ENCODE results near the gene GRID1. TPM values are rescaled to one million over a fixed set of nuclear protein-coding genes. Genes with fewer than 3 reads are reported as not detected.

GRID1 gene
- total and polyA plus RNA-seq, 10 of the 15 experiments (the other 5 are each of a cell fraction or from before 2014, with no cell fraction given): 0.04 to 0.62 (median 0.08) TPM; not detected in 5

DNA sequence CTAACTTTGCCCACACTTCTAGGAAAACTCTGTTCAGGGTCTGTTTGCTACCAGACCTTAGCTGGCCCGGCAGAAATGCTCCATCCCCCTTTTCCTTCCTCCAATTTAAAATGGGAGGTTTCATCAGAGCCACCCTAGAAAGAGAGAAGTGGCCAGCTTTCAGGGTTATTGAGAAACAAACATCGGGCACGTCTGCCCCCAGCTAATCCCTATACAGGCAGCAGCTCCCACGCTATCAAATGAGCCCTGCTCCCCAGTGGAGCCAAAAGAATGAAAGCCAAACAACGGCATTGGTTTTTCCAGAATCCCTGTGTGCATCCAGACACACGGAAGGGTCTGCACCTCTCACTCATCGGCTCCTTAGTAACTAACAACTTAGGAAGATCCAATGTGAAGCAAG is 132.5 kb downstream of the GRID1 start (continued):
- TF ChIP-seq SPI1 (IDR thresholded peaks at IDR 0.05; ENCODE audit: borderline replicate concordance, insufficient read depth, low read depth, low read length): no peak
- no peak for TF ChIP-seq ZNF384 (IDR thresholded peaks at IDR 0.05; ENCODE audit: borderline replicate concordance, low read depth, low read length)

- Histone ChIP-seq H3K79me2 (ENCODE audit: control insufficient read depth, insufficient read depth, low read length) (no peaks in the 10 kb centered on the region), H3K4me2 (ENCODE audit: control insufficient read depth, insufficient read depth) (no peak overlapping the region), H3K36me3 (ENCODE audit: control insufficient read depth in 2 of 2, insufficient read depth in 2 of 2, low read length in 1 of 2) (no peaks in the 10 kb centered on the region), H3K27ac (ENCODE audit: control insufficient read depth, insufficient read depth) (no peak overlapping the region), H4K20me1 (ENCODE audit: control insufficient read depth, insufficient read depth) (no peaks in the 10 kb centered on the region), H3K4me3 (no peak overlapping the region), H3K9me3 (replicated peaks; ENCODE audit: control insufficient read depth, insufficient read depth, low read length) (no peaks in the 10 kb centered on the region), H3K27me3 (replicated peaks in 1 of 2; ENCODE audit: control insufficient read depth in 2 of 2, insufficient read depth in 2 of 2, low read length in 1 of 2) (no peaks in the 10 kb centered on the region; a peak in 2 of 4 replicates), H3K4me1 (ENCODE audit: control insufficient read depth, insufficient read depth, low read length) (no peaks in the 10 kb centered on the region), H2AFZ (ENCODE audit: control insufficient read depth, low read depth, low read length) (no peak overlapping the region), H3K9ac (ENCODE audit: control insufficient read depth, insufficient read depth, low read length) (no peak overlapping the region)
- TF ChIP-seq POLR2AphosphoS5 (IDR thresholded peaks at IDR 0.05; ENCODE audit: low read length) (no peak), ZSCAN29 (IDR thresholded peaks at IDR 0.05) (no peak), NR2C2 (IDR thresholded peaks at IDR 0.05; ENCODE audit: borderline replicate concordance, control insufficient read depth, insufficient read length, low read depth) (no peak), SUPT20H (IDR thresholded peaks at IDR 0.05; ENCODE audit: borderline replicate concordance, control insufficient read depth, low read depth, low read length) (no peak), BRCA1 (IDR thresholded peaks at IDR 0.05; ENCODE audit: low read depth, low read length) (no peak), SP1 (IDR thresholded peaks at IDR 0.05; ENCODE audit: low read depth, low read length) (no peak), MXI1 (IDR thresholded peaks at IDR 0.05; ENCODE audit: low read depth, low read length) (no peak), POLR2AphosphoS2 (IDR thresholded peaks at IDR 0.05; ENCODE audit: low read depth, low read length) (no peak), TAF1 (IDR thresholded peaks at IDR 0.05; ENCODE audit: borderline replicate concordance, low read depth, low read length) (no peak), SRF (IDR thresholded peaks at IDR 0.05; ENCODE audit: low read depth in 2 of 2, low read length in 2 of 2) (no peak), EGR1 (IDR thresholded peaks at IDR 0.05; ENCODE audit: borderline replicate concordance in 1 of 2, low read depth in 2 of 2, low read length in 2 of 2) (no peak), CREB1 (IDR thresholded peaks at IDR 0.05; ENCODE audit: low read depth) (no peak), HDGF (IDR thresholded peaks at IDR 0.05) (no peak), NBN (IDR thresholded peaks at IDR 0.05) (no peak), FOXM1 (IDR thresholded peaks at IDR 0.05; ENCODE audit: low read depth, low read length) (no peak), ZNF622 (IDR thresholded peaks at IDR 0.05) (no peak)
- TF ChIP-seq, protein P1, sequence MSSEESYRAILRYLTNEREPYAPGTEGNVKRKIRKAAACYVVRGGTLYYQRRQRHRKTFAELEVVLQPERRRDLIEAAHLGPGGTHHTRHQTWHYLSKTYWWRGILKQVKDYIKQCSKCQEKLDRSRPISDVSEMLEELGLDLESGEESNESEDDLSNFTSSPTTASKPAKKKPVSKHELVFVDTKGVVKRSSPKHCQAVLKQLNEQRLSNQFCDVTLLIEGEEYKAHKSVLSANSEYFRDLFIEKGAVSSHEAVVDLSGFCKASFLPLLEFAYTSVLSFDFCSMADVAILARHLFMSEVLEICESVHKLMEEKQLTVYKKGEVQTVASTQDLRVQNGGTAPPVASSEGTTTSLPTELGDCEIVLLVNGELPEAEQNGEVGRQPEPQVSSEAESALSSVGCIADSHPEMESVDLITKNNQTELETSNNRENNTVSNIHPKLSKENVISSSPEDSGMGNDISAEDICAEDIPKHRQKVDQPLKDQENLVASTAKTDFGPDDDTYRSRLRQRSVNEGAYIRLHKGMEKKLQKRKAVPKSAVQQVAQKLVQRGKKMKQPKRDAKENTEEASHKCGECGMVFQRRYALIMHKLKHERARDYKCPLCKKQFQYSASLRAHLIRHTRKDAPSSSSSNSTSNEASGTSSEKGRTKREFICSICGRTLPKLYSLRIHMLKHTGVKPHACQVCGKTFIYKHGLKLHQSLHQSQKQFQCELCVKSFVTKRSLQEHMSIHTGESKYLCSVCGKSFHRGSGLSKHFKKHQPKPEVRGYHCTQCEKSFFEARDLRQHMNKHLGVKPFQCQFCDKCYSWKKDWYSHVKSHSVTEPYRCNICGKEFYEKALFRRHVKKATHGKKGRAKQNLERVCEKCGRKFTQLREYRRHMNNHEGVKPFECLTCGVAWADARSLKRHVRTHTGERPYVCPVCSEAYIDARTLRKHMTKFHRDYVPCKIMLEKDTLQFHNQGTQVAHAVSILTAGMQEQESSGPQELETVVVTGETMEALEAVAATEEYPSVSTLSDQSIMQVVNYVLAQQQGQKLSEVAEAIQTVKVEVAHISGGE (CRISPR knock-in tag; IDR thresholded peaks at IDR 0.05): no peak
- ChIA-PET CTCF (interaction anchor here (1.1 kb wide), 1 partner anchor 48 kb away, joined by 3 read pairs; no protein-coding TSS in a partner anchor), SMC1A (ENCODE audit: uncharacterized antibody, unreplicated experiment) (no interaction called here), RAD21 (ENCODE audit: unreplicated experiment) (no interaction called here), POLR2A (no interaction called here)
- DNase-seq (ENCODE audit: low read depth, low spot score): no peak
- in situ Hi-C loops (cut with MboI) (no loop called here), intact Hi-C loops (cut with micrococcal nuclease; ENCODE audit: unreplicated experiment) (no loop called here)
- BruUV-seq (replicated peaks): no TSS peak
- no peak for ATAC-seq
- no peak for FAIRE-seq
- WGBS (ENCODE audit: insufficient coverage, insufficient replicate concordance, low lambda C conversion rate, missing lambda C conversion rate): 41% methylated on average over 7 of the region's 7 CpGs
These were observed 133.5 kb downstream of the GRID1 start for GRCh38 chr10:86233131-86233530.
